Stimulated activated CD8-positive, alpha-beta memory T cell treated with anti-CD3 and anti-CD28 coated beads, Interleukin-12 subunit alpha, Interleukin-12 subunit beta, amount 100 ng/mL, for 1 hour (primary cell): ENCODE data around the gene TAF11L8.
"Not testable (repeated sequence)": the region's sequence is repeated elsewhere in the genome, so short reads cannot be mapped to it uniquely, and the experiment has no call there.

Experiments used
- DNase-seq: peaks from one replicate; pipeline ENCODE4 v3.0.0-alpha.2; 2020; ENCODE audit warnings: low read depth

Gene TAF11L8

GRCh38 chr5:17590860-17591259, at the start of gene TAF11L8:
TSS of gene TAF11L8 (minus strand) at chr5:17590960.
- DNase-seq: not testable (repeated sequence)

- no peak for DNase-seq
These were observed 43.4 kb upstream of the TAF11L8 start, which contains the start of gene TAF11L14 for GRCh38 chr5:17634160-17634559. TSS of gene TAF11L14 (plus strand) at chr5:17634460.

GRCh38 chr5:17631788-17632187, 41.0 kb upstream of the TAF11L8 start, which contains the start of gene TAF11L13:
TSS of gene TAF11L13 (plus strand) at chr5:17632088.
- not testable (repeated sequence) for DNase-seq

- DNase-seq: no peak
These were observed 34.9 kb upstream of the TAF11L8 start for GRCh38 chr5:17625686-17626085.

DNA sequence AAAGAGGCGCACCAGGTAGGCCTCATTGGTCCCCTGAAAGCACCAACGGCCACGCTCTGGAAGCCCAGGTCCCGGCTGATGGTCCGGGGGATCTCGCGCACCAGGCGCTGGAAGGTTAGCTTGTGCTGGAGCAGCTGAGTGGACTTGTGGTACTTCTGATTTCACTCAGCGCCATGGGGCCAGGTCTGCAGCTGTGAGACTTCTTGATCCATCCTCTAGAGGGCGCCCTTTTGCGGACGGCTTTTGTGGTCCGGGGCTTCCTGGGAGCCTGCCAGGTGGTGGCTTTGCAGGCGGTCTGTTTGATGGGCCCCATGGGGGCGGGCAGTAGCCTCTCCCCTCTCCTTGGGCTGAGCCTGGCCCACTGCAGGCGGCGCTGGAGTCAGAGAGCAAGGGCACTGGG, 29.9 kb upstream of the TAF11L8 start:
- no peak for DNase-seq

- DNase-seq: no peak
These were observed 28.6 kb upstream of the TAF11L8 start for GRCh38 chr5:17619354-17619753.

DNA sequence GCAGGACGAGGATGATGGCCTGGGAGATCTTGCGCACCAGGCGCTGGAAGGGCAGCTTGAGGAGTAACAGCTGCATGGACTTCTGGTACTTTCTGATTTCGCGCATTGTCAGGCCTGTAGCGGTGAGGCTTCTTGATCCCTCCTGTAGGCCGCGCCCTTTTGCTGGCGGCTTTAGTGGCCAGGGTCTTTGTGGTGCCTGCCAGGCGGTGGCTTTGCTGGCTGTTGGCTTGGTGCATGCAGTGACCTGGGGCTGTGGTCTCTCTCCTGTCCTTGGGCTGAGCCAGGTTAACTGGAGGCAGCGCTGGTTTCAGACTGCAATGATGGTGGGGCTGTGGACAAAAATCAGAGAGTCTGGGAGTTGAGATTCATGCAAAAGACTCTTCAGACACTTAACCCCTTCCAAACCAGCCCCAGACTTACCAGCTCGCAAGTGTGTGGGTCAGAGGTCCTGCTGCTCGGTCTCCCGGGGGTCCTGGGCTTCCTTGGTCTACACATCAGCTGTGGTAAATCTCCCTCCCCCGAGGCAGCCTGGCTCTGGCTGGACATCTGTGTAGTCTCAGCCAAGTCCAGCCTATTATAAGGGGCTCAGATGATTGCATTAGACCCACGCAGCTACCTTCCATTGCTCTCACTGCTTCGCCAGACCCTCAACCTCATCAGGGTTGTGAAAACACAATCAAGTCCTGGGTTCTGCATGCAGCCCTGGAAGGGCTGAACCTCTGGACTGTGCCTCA, 24.3 kb upstream of the TAF11L8 start:
- DNase-seq: no peak

DNA sequence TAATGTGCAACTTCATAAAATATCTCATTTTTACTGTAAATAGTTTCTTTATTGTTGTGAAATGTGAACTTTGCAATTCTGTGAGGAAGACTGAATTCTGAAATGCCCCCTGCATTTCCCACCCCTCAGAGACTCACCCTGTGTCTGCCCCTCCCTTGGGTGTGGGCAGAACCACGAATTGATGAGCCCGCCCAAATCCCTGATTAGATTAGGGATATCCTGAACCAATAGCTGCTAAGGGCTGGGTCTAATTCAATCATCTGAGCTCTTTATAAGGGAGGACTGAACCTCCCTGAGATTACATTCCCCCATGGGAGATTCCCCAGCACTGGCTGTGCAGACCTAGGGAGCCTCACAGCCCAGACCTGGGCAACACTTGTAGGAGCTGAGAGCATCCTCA, 19.3 kb upstream of the TAF11L8 start, which contains the start of gene TAF11L12:
TSS of gene TAF11L12 (plus strand) at position 301 of the 400 bp plus-strand sequence.
- not testable (repeated sequence) for DNase-seq

DNA sequence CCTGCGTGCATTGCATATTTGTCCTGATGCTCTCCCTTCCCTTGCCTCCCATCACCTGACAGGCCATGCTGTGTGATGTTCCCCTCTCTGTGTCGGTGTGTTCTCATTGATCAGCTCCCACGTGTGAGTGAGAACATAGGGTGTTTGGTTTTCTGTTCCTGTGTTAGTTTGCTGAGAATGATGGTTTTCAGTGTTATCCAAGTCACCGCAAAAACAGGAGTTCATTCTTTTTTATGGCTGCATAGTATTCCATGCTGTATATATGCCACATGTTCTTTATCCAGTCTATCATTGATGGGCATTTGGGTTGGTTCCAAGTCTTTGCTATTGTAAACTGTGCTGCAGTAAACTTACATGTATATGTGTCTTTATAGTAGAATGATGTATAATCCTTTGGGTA, 16.7 kb upstream of the TAF11L8 start:
- DNase-seq: not testable (repeated sequence)

GRCh38 chr5:17604951-17605350, 14.2 kb upstream of the TAF11L8 start:
- DNase-seq: no peak

- not testable (repeated sequence) for DNase-seq
These were observed 13.1 kb upstream of the TAF11L8 start, which contains the start of gene TAF11L11 for GRCh38 chr5:17603880-17604279. TSS of gene TAF11L11 (plus strand) at chr5:17604183.

- DNase-seq: not testable (repeated sequence)
These were observed 7.0 kb upstream of the TAF11L8 start, which contains the start of gene TAF11L10 for GRCh38 chr5:17597728-17598127. TSS of gene TAF11L10 (minus strand) at chr5:17597828.

DNA sequence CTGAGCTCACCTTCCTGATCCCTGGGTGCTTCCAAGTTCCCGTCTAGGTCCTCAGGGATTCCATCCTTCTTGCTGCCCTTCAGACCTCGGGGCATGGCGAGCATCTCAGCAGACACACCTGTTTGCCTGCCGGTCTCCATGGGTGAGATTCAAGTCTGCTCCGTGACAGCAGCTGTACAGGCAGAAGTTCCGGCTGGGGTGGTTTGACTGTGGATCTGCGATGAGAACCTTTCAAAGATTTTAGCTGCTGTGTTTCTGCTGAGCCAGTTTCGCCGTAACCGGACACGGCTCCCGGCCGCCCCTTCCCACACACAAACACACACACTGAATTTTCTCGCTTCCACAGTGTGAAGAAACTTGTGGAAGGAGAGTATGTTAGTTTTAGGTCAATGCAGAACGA, 3.5 kb upstream of the TAF11L8 start, which contains the start of gene TAF11L9:
TSS of gene TAF11L9 (minus strand) at position 140 of the 400 bp plus-strand sequence.
- DNase-seq: not testable (repeated sequence)

DNA sequence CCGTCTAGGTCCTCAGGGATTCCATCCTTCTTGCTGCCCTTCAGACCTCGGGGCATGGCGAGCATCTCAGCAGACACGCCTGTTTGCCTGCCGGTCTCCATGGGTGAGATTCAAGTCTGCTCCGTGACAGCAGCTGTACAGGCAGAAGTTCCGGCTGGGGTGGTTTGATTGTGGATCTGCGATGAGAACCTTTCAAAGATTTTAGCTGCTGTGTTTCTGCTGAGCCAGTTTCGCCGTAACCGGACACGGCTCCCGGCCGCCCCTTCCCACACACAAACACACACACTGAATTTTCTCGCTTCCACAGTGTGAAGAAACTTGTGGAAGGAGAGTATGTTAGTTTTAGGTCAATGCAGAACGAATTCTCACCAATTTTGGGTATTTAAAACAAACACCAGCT, 5.1 kb downstream of the TAF11L8 start, which contains the start of gene TAF11L7:
TSS of gene TAF11L7 (minus strand) at position 101 of the 400 bp plus-strand sequence.
- not testable (repeated sequence) for DNase-seq
